ENCODE measurements around the gene SMC3.

DNA sequence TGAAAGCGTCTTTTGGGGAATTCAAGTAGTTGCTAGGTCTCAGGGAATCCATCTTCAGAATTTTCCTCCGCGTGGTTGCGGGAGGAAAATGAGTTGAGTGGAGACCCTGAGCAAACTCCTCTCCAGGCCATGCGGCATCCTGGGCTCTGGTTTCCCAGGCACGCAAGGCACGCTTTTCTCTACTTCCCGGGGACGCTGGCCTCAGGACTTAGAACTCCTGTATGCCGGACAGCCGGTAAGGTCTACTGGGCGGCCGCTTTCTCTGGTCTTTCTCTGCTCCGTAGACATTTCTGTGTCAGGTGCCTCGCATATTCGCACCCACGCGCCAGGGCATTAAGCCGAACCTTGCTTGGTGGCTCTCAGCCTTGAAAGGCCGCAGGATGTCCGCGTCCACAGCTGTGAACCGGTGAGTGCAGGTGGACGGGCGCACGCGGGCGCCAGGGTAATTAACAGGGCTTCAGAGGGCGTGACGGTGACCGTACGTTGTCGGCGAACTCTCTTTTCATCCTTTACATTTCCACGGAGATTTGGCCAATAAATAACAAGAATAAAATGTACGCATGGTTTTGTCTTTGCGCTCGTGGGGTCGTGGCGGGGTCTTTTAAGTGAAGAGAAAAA is 75.6 kb downstream of the SMC3 start:
- no peak for TF ChIP-seq POLR2A (IDR thresholded peaks at IDR 0.05)
- TF ChIP-seq, protein P1, sequence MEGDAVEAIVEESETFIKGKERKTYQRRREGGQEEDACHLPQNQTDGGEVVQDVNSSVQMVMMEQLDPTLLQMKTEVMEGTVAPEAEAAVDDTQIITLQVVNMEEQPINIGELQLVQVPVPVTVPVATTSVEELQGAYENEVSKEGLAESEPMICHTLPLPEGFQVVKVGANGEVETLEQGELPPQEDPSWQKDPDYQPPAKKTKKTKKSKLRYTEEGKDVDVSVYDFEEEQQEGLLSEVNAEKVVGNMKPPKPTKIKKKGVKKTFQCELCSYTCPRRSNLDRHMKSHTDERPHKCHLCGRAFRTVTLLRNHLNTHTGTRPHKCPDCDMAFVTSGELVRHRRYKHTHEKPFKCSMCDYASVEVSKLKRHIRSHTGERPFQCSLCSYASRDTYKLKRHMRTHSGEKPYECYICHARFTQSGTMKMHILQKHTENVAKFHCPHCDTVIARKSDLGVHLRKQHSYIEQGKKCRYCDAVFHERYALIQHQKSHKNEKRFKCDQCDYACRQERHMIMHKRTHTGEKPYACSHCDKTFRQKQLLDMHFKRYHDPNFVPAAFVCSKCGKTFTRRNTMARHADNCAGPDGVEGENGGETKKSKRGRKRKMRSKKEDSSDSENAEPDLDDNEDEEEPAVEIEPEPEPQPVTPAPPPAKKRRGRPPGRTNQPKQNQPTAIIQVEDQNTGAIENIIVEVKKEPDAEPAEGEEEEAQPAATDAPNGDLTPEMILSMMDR (IDR thresholded peaks at IDR 0.05), result no peak
